MM.1S (cell line): ENCODE data around the gene GAP43.

Experiments
- EZH2 ChIP-seq: fragments of 300-600 bp; sonication (generic); optimal IDR thresholded peaks from 2 replicates; pipeline ENCODE3; 2017; ENCODE audit warnings: low read depth, mild to moderate bottlenecking, antibody characterized with exemption, low read length, mixed read lengths
- EZH2phosphoT487 ChIP-seq: fragments of 300-600 bp; sonication (generic); IDR thresholded peaks from 2 replicates; pipeline ENCODE4 v1.6.1; 2018; ENCODE audit warnings: antibody characterized with exemption, low read length
- TF ChIP-seq, protein P1 (sequence below): fragments of 300-600 bp; sonication (generic); IDR thresholded peaks from 2 replicates; pipeline ENCODE4 v1.5.1; 2016; ENCODE audit warnings: antibody characterized with exemption, low read length, mixed read lengths

- TF ChIP-seq, protein P1, sequence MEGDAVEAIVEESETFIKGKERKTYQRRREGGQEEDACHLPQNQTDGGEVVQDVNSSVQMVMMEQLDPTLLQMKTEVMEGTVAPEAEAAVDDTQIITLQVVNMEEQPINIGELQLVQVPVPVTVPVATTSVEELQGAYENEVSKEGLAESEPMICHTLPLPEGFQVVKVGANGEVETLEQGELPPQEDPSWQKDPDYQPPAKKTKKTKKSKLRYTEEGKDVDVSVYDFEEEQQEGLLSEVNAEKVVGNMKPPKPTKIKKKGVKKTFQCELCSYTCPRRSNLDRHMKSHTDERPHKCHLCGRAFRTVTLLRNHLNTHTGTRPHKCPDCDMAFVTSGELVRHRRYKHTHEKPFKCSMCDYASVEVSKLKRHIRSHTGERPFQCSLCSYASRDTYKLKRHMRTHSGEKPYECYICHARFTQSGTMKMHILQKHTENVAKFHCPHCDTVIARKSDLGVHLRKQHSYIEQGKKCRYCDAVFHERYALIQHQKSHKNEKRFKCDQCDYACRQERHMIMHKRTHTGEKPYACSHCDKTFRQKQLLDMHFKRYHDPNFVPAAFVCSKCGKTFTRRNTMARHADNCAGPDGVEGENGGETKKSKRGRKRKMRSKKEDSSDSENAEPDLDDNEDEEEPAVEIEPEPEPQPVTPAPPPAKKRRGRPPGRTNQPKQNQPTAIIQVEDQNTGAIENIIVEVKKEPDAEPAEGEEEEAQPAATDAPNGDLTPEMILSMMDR: no peak
- TF ChIP-seq EZH2 (no peak), EZH2phosphoT487 (no peak)
Observed at GRCh38 chr3:115624029-115624741, 875 bp downstream of the GAP43 start.
